ENCODE data around the gene UBE3C. TPM values are rescaled to one million over a fixed set of nuclear protein-coding genes. Genes with fewer than 3 reads are reported as not detected.

The UBE3C gene
- polyA plus RNA-seq, 1 donor (not counting 4 experiments of a cell fraction or from before 2014, with no cell fraction given): 89.3 TPM

GRCh38 chr7:157117796-157118195, 20.9 kb upstream of the UBE3C start:
- no peaks in the 10 kb centered on the region for H3K4me1 ChIP-seq (ENCODE audit: control insufficient read depth, extremely low read depth, insufficient read depth, low read length)
- TF ChIP-seq EZH2 (IDR thresholded peaks at IDR 0.05; ENCODE audit: low read length) (no peak), CTCF (optimal IDR thresholded peaks at IDR 0.05 in 1 of 3, IDR thresholded peaks at IDR 0.05 in 1 of 3, conservative IDR thresholded peaks at IDR 0.05 in 1 of 3; ENCODE audit: extremely low read depth in 1 of 3, insufficient read depth in 2 of 3, low read length in 3 of 3) (no peak)
- no peak overlapping the region for H3K27ac ChIP-seq (ENCODE audit: control insufficient read depth, insufficient read depth, low read length)
- no peaks in the 10 kb centered on the region for H3K36me3 ChIP-seq (ENCODE audit: control insufficient read depth in 2 of 2, extremely low read depth in 1 of 2, insufficient read depth in 2 of 2, low read length in 2 of 2)
- H3K79me2 ChIP-seq (ENCODE audit: control insufficient read depth, insufficient read depth, low read length): no peaks in the 10 kb centered on the region
- dilution Hi-C loops (cut with MboI; ENCODE audit: extremely low pct_ligation_motif_present, low sequenced_read_pairs): no loop called here
- no peaks in the 10 kb centered on the region for H3K27me3 ChIP-seq (ENCODE audit: control insufficient read depth, extremely low read depth, insufficient read depth, low read length)
- no peaks in the 10 kb centered on the region for H3K9me1 ChIP-seq (ENCODE audit: control insufficient read depth, extremely low read depth, insufficient read depth, low read length)
- no peak overlapping the region for H3K9ac ChIP-seq (ENCODE audit: control insufficient read depth, extremely low read depth, insufficient read depth, low read length)
- FAIRE-seq: no peak
- DNase-seq (ENCODE audit: low read depth, low spot score): no peak
- H3K4me2 ChIP-seq (ENCODE audit: control insufficient read depth, extremely low read depth, insufficient read depth, low read depth, low read length): no peak overlapping the region
- no peak overlapping the region for H3K4me3 ChIP-seq (ENCODE audit: control insufficient read depth in 2 of 3, extremely low read depth in 1 of 3, insufficient read depth in 2 of 3, low read depth in 1 of 3, low read length in 3 of 3)
- no peak overlapping the region for H2AFZ ChIP-seq (ENCODE audit: control insufficient read depth, low read length)
- H4K20me1 ChIP-seq (ENCODE audit: control insufficient read depth, extremely low read depth, insufficient read depth, low read length): no peaks in the 10 kb centered on the region
- H3K9me3 ChIP-seq (ENCODE audit: control insufficient read depth, low read depth, low read length): no peaks in the 10 kb centered on the region

DNA sequence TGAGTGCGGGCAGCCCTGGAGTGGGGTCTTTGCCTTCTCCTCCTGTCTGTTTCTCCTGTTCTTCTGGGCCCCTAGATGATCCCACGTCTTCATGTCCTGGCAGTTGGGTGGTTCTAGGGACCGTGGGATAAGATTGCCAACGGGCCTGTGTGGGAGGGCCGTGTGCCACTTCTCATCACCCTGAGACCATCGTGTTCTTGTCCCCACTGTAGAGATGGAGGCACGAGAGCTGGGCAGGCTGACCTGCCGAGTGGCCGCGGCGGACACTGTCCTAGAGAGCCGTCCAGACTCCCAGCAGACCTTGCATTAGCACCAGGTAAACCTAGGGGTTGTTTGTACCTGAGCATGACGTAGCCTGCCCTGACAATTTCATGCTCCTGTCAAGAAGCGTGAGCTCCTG, 18.5 kb upstream of the UBE3C start:
- H3K79me2 ChIP-seq (ENCODE audit: control insufficient read depth, insufficient read depth, low read length): no peaks in the 10 kb centered on the region
- no peak overlapping the region for H2AFZ ChIP-seq (ENCODE audit: control insufficient read depth, low read length)
- TF ChIP-seq EZH2 (IDR thresholded peaks at IDR 0.05; ENCODE audit: low read length): no peak
- no peak for TF ChIP-seq CTCF (optimal IDR thresholded peaks at IDR 0.05 in 1 of 3, IDR thresholded peaks at IDR 0.05 in 1 of 3, conservative IDR thresholded peaks at IDR 0.05 in 1 of 3; ENCODE audit: extremely low read depth in 1 of 3, insufficient read depth in 2 of 3, low read length in 3 of 3)
- H3K9me1 ChIP-seq (ENCODE audit: control insufficient read depth, extremely low read depth, insufficient read depth, low read length): no peaks in the 10 kb centered on the region
- H3K27ac ChIP-seq (ENCODE audit: control insufficient read depth, insufficient read depth, low read length): no peak overlapping the region
- no peaks in the 10 kb centered on the region for H4K20me1 ChIP-seq (ENCODE audit: control insufficient read depth, extremely low read depth, insufficient read depth, low read length)
- H3K4me3 ChIP-seq (ENCODE audit: control insufficient read depth in 2 of 3, extremely low read depth in 1 of 3, insufficient read depth in 2 of 3, low read depth in 1 of 3, low read length in 3 of 3): no peak overlapping the region
- no peaks in the 10 kb centered on the region for H3K36me3 ChIP-seq (ENCODE audit: control insufficient read depth in 2 of 2, extremely low read depth in 1 of 2, insufficient read depth in 2 of 2, low read length in 2 of 2)
- no peaks in the 10 kb centered on the region for H3K9me3 ChIP-seq (ENCODE audit: control insufficient read depth, low read depth, low read length)
- DNase-seq (ENCODE audit: low read depth, low spot score): no peak
- FAIRE-seq: no peak
- H3K9ac ChIP-seq (ENCODE audit: control insufficient read depth, extremely low read depth, insufficient read depth, low read length): no peak overlapping the region
- dilution Hi-C loops (cut with MboI; ENCODE audit: extremely low pct_ligation_motif_present, low sequenced_read_pairs): no loop called here
- H3K4me2 ChIP-seq (ENCODE audit: control insufficient read depth, extremely low read depth, insufficient read depth, low read depth, low read length): no peak overlapping the region
- no peaks in the 10 kb centered on the region for H3K4me1 ChIP-seq (ENCODE audit: control insufficient read depth, extremely low read depth, insufficient read depth, low read length)
- no peaks in the 10 kb centered on the region for H3K27me3 ChIP-seq (ENCODE audit: control insufficient read depth, extremely low read depth, insufficient read depth, low read length)
